CD4-positive, alpha-beta T cell treated with Interleukin-17A for 4 hours (primary cell): ENCODE data around the gene ARHGAP1.
"Not testable (repeated sequence)": the region's sequence is repeated elsewhere in the genome, so short reads cannot be mapped to it uniquely, and the experiment has no call there.

Source experiments
- DNase-seq: peaks from one replicate; pipeline ENCODE4 v3.0.0-alpha.2; 2020; ENCODE audit warnings: mixed read lengths

Gene ARHGAP1

DNA sequence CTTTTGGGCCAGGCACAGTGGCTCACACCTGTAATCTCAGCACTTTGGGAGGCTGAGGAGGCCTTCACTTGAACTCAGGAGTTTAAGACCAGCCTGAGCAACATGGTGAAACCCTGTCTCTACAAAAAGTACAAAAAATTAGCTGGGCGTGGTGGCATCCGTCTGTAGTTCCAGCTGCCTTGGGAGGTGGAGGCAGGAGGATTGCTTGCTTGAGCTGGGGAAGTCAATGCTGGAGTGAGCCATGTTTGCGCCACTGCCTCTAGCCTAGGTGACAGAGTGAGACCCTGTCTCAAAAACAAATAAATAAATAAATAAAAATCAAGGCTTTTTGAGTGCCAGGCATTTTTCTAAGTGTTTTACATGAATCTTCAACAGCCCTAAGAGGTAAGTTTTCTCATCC lies 29.9 kb downstream of the ARHGAP1 start:
- not testable (repeated sequence) for DNase-seq

DNA sequence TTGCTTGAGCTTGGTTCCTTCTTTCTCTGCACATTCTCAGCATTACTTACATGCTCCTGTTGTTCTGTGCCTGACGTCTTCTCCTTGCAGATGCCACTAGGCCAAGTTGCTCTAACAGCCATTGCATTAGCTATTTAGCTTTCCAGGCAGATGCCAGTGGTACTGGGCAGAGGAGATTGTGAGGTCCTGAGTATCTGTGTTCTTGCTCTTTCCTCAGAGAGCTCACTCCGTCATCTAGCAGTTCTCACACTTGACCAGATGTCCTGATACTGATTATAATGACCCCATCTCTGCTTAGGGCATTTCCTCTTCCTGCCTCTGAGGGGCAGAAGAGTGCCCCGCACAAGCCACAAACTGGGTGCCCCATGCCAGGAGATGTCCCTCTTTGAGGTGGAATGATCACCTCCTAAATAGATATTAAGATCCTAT lies 30.7 kb downstream of the ARHGAP1 start:
- no peak for DNase-seq

GRCh38 chr11:46668480-46669085 lies 31.8 kb downstream of the ARHGAP1 start:
- no peak for DNase-seq

DNA sequence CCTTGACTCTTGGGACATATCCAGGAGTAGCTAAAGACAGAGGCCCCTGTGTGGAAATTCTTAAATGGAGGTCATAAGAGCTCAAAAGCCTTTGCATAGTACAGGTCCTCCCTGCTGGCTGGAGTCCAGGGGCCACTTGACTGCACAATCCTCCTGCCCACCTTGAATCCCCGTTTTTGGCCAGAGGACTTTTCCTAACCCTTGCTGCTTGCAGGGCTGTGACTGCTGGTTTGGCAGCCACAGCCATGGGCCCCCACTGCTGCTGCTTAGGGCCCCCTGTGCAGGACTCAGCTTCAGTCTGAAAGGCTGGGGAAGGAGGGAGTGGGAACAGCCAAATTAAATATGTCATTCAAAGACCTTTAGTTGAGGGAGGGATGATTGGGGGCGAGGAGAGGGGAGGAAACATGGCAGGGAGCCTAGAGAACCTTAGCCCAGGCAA lies 33.4 kb downstream of the ARHGAP1 start:
- DNase-seq = no peak

DNA sequence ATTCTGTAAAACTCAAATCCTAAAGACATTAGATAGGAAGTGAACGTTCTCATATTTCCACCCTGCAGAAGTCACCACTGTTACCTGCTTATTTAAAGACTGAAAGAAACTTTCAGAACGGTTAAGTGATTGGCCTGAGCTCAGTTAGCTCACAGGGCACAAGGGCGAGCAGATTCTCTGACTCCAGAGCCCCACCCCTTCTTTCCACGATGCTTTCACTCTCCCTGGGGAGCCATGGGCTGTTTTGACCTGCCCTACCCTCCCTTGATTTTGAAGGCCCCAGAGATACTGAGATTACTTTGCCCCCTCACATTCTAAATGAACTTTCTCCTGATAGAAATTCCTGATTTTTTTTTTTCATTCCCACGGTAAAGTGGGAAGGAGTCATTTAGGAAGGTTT lies 33.9 kb downstream of the ARHGAP1 start:
- no peak for DNase-seq

DNA sequence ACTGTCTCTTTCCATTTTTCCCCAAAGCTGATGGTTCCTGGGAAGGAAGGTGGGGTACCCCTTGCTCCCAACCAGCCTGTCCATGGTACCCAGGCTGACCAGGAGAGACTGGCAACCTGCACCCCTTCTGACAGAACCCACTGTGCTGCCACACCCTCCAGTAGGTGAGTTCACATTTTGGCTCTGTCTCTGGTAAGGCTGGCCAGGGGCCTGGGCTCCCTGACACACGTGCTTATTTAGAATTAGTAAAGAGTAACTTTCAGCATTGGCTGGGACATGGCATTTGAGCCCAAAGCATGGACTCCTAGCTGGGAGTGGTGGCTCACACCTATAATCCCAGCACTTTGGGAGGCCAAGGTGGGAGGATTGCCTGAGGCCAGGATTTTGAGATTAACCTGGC lies 35.1 kb downstream of the ARHGAP1 start:
- no peak for DNase-seq

GRCh38 chr11:46664612-46665011 lies 35.8 kb downstream of the ARHGAP1 start:
- DNase-seq = no peak

DNA sequence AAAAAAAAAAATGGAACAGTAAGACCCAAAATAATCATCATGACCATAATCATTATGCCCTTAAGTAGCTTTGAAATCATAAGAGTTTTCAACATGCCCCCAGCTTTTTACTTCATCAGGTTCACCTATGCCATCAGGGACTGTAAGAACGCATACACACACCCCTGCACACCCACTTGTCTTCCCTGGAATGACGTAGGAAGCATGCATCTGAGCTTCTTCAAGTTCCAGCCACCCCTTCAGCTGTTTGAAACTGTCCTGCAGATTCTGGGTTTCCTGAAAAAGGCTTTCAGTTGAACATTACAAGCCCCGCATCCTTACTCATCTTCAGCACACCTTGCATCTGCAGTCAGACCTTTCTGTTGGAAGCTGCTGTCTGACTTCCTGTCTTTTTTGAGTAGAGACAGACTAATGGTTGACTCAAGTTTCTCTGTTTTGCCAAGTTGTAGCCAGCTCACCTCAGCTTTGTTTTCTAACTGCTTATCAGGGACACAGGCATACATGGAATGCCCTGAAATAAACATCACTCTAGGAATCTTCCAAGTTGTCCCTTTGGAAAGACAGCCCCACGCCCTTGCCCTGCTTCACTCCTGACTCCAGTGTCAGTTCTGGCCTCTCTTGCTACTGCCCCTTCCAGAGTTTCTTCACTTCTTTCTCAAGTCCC lies 37.0 kb downstream of the ARHGAP1 start:
- DNase-seq = no peak

DNA sequence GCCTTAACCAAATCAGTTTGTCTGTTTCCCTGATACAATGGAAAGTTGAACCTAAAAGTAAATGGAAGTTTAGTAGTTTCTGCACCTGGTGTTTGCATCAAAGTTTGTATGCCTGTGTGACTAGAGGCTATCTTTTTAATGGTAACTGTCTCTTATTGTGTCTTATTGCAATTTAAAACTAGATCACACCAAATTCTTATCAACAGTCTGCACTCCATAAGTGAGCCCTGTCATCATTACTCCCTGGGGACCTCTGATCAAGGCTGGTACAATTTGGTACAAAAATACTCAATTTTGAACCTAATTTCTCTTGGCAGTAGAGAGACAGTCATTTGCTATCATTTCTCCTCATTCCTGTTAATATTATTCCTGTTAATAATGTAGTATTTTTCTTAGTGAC lies 38.1 kb downstream of the ARHGAP1 start:
- no peak for DNase-seq

GRCh38 chr11:46661836-46662235 lies 38.6 kb downstream of the ARHGAP1 start:
- no peak for DNase-seq

DNA sequence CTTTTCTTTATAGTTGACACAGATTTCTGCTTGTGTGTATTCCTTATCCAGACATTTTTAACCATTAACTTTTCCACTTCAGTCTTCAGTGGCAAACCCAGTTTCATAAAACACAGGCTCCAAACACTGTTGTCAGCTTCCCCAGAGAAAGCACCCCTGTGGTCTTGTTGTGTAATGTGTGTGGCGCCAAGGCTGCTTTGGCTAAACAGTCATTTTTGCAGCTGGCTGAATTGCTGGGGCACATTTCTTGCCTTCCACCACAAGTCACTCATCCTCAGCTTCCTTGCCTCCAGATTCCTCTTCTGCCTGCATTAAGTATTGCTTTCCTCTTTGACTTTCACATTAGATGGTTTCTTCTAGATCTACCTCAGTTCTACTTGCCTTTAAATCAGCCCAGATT lies 40.5 kb downstream of the ARHGAP1 start:
- DNase-seq = no peak

DNA sequence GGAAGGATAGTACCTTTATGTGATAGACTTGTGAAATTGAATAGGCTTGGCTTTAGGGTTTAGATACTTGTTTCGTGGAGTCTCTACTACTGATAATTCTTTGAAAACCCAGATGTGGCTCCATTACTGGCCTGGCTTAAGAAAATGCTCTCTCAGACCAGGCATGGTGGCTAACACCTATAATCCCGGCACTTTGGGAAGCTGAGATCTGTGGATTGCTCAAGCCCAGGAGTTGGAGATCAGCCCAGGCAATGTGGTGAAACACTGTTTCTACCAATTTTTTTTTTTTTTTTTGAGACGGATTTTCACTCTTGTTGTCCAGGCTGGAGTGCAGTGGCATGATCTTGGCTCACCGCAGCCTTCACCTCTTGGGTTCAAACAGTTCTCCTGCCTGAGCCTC lies 42.2 kb downstream of the ARHGAP1 start:
- no peak for DNase-seq

DNA sequence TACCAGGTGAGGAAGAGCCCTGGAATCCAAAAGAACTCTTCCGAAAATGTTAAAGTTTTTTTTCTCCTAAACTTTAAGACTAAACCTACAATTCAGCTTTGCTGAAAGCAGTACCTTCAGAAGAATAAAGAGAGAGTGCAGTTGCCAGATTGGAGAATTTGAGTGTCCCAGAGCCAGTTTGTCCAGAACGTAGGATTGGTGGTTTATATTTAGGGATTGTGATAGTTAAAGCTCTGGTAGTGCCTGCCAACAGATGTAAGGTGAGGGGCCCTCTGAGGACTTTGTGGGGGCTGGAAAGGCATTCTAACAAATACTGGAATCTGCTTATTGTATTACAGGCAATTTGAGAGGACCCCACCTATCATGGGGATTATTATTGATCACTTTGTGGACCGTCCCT lies 43.2 kb downstream of the ARHGAP1 start:
- no peak for DNase-seq

- no peak for DNase-seq
Observed at GRCh38 chr11:46655631-46656030, 44.8 kb downstream of the ARHGAP1 start.

- DNase-seq = no peak
Observed at GRCh38 chr11:46649180-46649738, 51.2 kb downstream of the ARHGAP1 start.

GRCh38 chr11:46643986-46644385 lies 56.4 kb downstream of the ARHGAP1 start:
- DNase-seq = no peak

DNA sequence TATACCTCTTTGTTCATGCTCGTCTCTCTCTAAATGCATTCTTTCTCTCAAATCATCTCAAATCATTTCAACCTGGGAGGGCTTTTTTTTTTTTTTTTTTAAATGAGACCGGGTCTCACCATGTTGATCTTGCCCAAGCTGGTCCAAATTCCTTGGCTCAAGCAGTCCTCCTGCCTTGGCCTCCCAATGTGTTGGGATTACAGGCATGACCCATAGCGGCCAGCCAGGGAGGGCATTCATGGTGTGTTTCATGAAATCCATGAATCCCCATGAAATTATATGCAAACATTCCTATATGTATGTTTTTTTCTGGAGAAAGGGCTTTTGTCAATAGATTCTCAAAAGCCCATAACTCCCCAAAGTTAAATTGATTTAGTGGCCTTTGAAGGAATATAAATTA lies 56.9 kb downstream of the ARHGAP1 start:
- DNase-seq = no peak

- no peak for DNase-seq
Observed at GRCh38 chr11:46642627-46643335, 57.6 kb downstream of the ARHGAP1 start.

- DNase-seq = no peak
Observed at GRCh38 chr11:46641639-46642038, 58.8 kb downstream of the ARHGAP1 start.

GRCh38 chr11:46640036-46640788 lies 60.2 kb downstream of the ARHGAP1 start:
- no peak for DNase-seq

DNA sequence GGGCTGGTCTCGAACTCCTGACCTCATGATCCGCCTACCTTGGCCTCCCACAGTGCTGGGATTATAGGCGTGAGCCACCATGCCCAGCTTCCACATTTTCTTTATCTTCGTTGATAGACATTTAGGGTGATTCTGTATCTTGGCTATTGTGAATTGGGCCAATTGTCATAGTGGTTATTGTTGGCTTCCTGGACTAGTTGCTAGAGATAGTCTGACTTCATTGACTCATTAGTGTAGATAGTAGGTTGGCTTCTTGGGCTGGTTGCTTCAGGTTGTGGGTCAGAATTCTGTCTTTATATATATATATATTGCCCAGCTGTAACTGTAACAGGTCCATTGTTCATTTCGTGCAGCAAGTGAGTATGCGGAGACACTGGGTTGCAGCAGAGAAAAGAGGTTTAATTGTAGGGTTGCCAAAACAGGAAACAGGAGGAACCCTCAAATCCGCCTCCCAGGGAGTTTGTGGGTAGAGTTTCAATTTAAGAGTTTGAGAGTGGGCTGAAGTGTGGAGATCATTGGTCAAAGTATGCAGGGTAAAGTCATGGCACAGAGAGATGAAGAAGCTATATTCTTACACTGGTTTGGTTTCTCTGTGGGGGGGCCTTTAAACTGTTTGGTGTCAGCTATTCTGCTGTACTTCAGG lies 61.1 kb downstream of the ARHGAP1 start:
- DNase-seq = no peak

GRCh38 chr11:46637546-46637945 lies 62.9 kb downstream of the ARHGAP1 start:
- DNase-seq = no peak
